Measurements from ENCODE around the gene DNMT3A.

GRCh38 chr2:25380586-25381375 is 39.1 kb upstream of the DNMT3A start:
- TF ChIP-seq, protein P1, sequence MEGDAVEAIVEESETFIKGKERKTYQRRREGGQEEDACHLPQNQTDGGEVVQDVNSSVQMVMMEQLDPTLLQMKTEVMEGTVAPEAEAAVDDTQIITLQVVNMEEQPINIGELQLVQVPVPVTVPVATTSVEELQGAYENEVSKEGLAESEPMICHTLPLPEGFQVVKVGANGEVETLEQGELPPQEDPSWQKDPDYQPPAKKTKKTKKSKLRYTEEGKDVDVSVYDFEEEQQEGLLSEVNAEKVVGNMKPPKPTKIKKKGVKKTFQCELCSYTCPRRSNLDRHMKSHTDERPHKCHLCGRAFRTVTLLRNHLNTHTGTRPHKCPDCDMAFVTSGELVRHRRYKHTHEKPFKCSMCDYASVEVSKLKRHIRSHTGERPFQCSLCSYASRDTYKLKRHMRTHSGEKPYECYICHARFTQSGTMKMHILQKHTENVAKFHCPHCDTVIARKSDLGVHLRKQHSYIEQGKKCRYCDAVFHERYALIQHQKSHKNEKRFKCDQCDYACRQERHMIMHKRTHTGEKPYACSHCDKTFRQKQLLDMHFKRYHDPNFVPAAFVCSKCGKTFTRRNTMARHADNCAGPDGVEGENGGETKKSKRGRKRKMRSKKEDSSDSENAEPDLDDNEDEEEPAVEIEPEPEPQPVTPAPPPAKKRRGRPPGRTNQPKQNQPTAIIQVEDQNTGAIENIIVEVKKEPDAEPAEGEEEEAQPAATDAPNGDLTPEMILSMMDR (conservative IDR thresholded peaks at IDR 0.05): no peak
- no peak for TF ChIP-seq ZFX (IDR thresholded peaks at IDR 0.05)

Measured in C4-2B (cell line).